Measurements from ENCODE around the gene GOLGA5. TPM values are rescaled to one million over a fixed set of nuclear protein-coding genes. Genes with fewer than 3 reads are reported as not detected.

GOLGA5 gene
- total RNA-seq, 1 experiment from 2014 or later: 25.4 TPM

GRCh38 chr14:92847278-92847677 is 53.2 kb downstream of the GOLGA5 start:
- no peak overlapping the region for H3K27ac Mint-ChIP-seq
- Histone ChIP-seq H3K4me1 (ENCODE audit: insufficient read depth, low read length) (no peaks in the 10 kb centered on the region), H3K27ac (ENCODE audit: insufficient read length, low read depth, low read length) (no peak overlapping the region), H3K79me2 (ENCODE audit: insufficient read depth, low read length) (no peaks in the 10 kb centered on the region), H3K23me2 (ENCODE audit: insufficient read length, low read depth, low read length, poor library complexity, severe bottlenecking) (no peaks in the 10 kb centered on the region), H4K91ac (ENCODE audit: insufficient read length, low read depth, low read length) (no peak overlapping the region), H2BK120ac (ENCODE audit: low read depth, low read length, poor library complexity, severe bottlenecking) (no peak overlapping the region), H4K20me1 (ENCODE audit: control insufficient read depth, insufficient read depth, insufficient read length) (no peaks in the 10 kb centered on the region), H3K14ac (ENCODE audit: insufficient read depth, low read length) (no peak overlapping the region), H3K4ac (ENCODE audit: low read depth, low read length) (no peak overlapping the region), H3K4me2 (ENCODE audit: insufficient read depth, insufficient read length, low read length) (no peak overlapping the region), H2BK12ac (ENCODE audit: insufficient read length, low read depth, low read length) (no peak overlapping the region), H3K23ac (ENCODE audit: insufficient read length, low read depth, low read length) (no peak overlapping the region), H2BK5ac (ENCODE audit: insufficient read length, low read length) (no peak overlapping the region), H3T11ph (ENCODE audit: low read length) (no peak overlapping the region), H3K9ac (ENCODE audit: extremely low read depth, insufficient read length, low read length) (no peak overlapping the region), H2AFZ (ENCODE audit: low read length) (no peak overlapping the region), H3K18ac (ENCODE audit: insufficient read length, low read depth, low read length) (no peak overlapping the region), H4K8ac (replicated peaks; ENCODE audit: insufficient read length, low read depth, low read length) (no peak overlapping the region), H3K79me1 (ENCODE audit: insufficient read depth, low read depth, low read length, poor library complexity, severe bottlenecking) (no peaks in the 10 kb centered on the region), H3K56ac (ENCODE audit: insufficient read length, low read depth, low read length) (no peak overlapping the region), H2AK5ac (ENCODE audit: insufficient read length, low read length) (no peak overlapping the region), H3K9me3 (ENCODE audit: control insufficient read depth, low read depth, low read length) (peaks cover 4% of the 10 kb centered on the region), H2BK20ac (ENCODE audit: low read depth, low read length, poor library complexity, severe bottlenecking) (no peak overlapping the region), H2BK15ac (ENCODE audit: low read depth, low read length) (no peak overlapping the region), H4K5ac (ENCODE audit: insufficient read length, low read depth, low read length) (no peak overlapping the region), H3K27me3 (ENCODE audit: insufficient read depth, low read length) (no peaks in the 10 kb centered on the region)
- no peak for TF ChIP-seq CTCF (conservative IDR thresholded peaks at IDR 0.05)
- H3K27me3 Mint-ChIP-seq (ENCODE audit: low read depth): no peaks in the 10 kb centered on the region
- no CpG with 5 or more reads among the region's 6 CpGs for WGBS (ENCODE audit: extremely low coverage, insufficient read length, low lambda C conversion rate)
- no peaks in the 10 kb centered on the region for H3K4me1 Mint-ChIP-seq
- no peak for DNase-seq
- H3K9me3 Mint-ChIP-seq: peaks cover 7% of the 10 kb centered on the region in 2 experiments
- H3K36me3 Mint-ChIP-seq (ENCODE audit: insufficient read depth in 1 of 3, low read depth in 3 of 3): peaks cover 1 to 6% (median 1%) of the 10 kb centered on the region in 3 experiments; a peak in 5 of 7 replicates
- no peak overlapping the region for H3K4me3 Mint-ChIP-seq

Data from H9 (cell line).